Peyer's patch (tissue), 4 donors: ENCODE measurements around the gene CFAP77. TPM values are rescaled to one million over a fixed set of nuclear protein-coding genes. Genes with fewer than 3 reads are reported as not detected.

Source experiments
- DNase-seq, 3 donors: peaks; one replicate each; pipeline ENCODE4 v3.0.0-alpha.2; 2017 to 2019
- H3K27ac ChIP-seq, 4 donors: fragments of 200-600 bp; sonication (generic); one replicate each; pipeline ENCODE4 v1.5.1; 2016 to 2019
- H3K27me3 ChIP-seq, 2 donors: fragments of 200-600 bp; sonication (generic); one replicate each; pipeline ENCODE4 v1.5.1; 2019
- H3K36me3 ChIP-seq, 3 donors: fragments of 200-600 bp; sonication (generic); one replicate each; pipeline ENCODE4 v1.5.1; 2016 to 2019
- H3K4me1 ChIP-seq, 4 donors: fragments of 200-600 bp; sonication (generic); one replicate each; pipeline ENCODE4 v1.5.1; 2016 to 2019
- H3K4me3 ChIP-seq, 4 donors: fragments of 200-600 bp; sonication (generic); 1 replicate in 3 of 4; 2 replicates in 1 of 4; pipeline ENCODE4 v1.5.1; 2016 to 2019; ENCODE audit warnings: mild to moderate bottlenecking in 1 of 4
- H3K9me3 ChIP-seq, 4 donors: fragments of 200-600 bp; sonication (generic); one replicate each; pipeline ENCODE4 v1.5.1; 2016 to 2019; ENCODE audit warnings: mild to moderate bottlenecking in 1 of 4
- CTCF ChIP-seq, 6 experiments: fragments of 450-650 bp in 4 of 6; fragments of 200-600 bp in 2 of 6; sonication (generic) in 1 of 6; IDR thresholded peaks; one replicate each; pipeline ENCODE4 v1.5.1; 2017 to 2019; ENCODE audit warnings: antibody characterized with exemption in 6 of 6, mild to moderate bottlenecking in 3 of 6, moderate library complexity in 1 of 6
- POLR2A ChIP-seq, 2 donors: fragments of 450-650 bp; IDR thresholded peaks; one replicate each; pipeline ENCODE4 v1.5.1; 2017; ENCODE audit warnings: antibody characterized with exemption in 2 of 2, mild to moderate bottlenecking in 2 of 2, moderate library complexity in 2 of 2
- total RNA-seq, 4 donors: library from RNA; depleted of rRNA; stranded (reverse); fragments of >200 nt; gene quantifications; one replicate each; pipeline ENCODE4 v1.1.0, GENCODE V29; 2016

The CFAP77 gene
- total RNA-seq, 4 donors from 2014 or later: not detected

GRCh38 chr9:132547436-132547835 lies 137.4 kb downstream of the CFAP77 start:
- no peaks in the 10 kb centered on the region for H3K9me3 ChIP-seq
- DNase-seq: no peak
- no peak overlapping the region for H3K4me3 ChIP-seq
- no peaks in the 10 kb centered on the region for H3K36me3 ChIP-seq
- no peaks in the 10 kb centered on the region for H3K4me1 ChIP-seq
- H3K27ac ChIP-seq: no peak overlapping the region
- TF ChIP-seq POLR2A (IDR thresholded peaks at IDR 0.05) (no peak), CTCF (IDR thresholded peaks at IDR 0.05) (no peak)
- no peaks in the 10 kb centered on the region for H3K27me3 ChIP-seq

- Histone ChIP-seq H3K36me3 (no peaks in the 10 kb centered on the region), H3K27me3 (no peaks in the 10 kb centered on the region), H3K4me1 (no peaks in the 10 kb centered on the region), H3K27ac (no peak overlapping the region), H3K4me3 (no peak overlapping the region), H3K9me3 (no peaks in the 10 kb centered on the region)
- DNase-seq: no peak
- TF ChIP-seq POLR2A (IDR thresholded peaks at IDR 0.05) (no peak), CTCF (IDR thresholded peaks at IDR 0.05) (no peak)
Measured at GRCh38 chr9:132547976-132548730, 138.1 kb downstream of the CFAP77 start.

GRCh38 chr9:132548751-132549640 lies 139.0 kb downstream of the CFAP77 start:
- H3K36me3 ChIP-seq: no peaks in the 10 kb centered on the region
- H3K4me3 ChIP-seq: no peak overlapping the region
- H3K9me3 ChIP-seq: no peaks in the 10 kb centered on the region
- no peak overlapping the region for H3K27ac ChIP-seq
- DNase-seq: no peak
- TF ChIP-seq CTCF (IDR thresholded peaks at IDR 0.05) (no peak), POLR2A (IDR thresholded peaks at IDR 0.05) (no peak)
- no peaks in the 10 kb centered on the region for H3K27me3 ChIP-seq
- no peaks in the 10 kb centered on the region for H3K4me1 ChIP-seq

- TF ChIP-seq CTCF (IDR thresholded peaks at IDR 0.05) (no peak), POLR2A (IDR thresholded peaks at IDR 0.05) (no peak)
- DNase-seq: no peak
Measured at GRCh38 chr9:132551556-132551955, 141.5 kb downstream of the CFAP77 start.

GRCh38 chr9:132552041-132552440 lies 142.0 kb downstream of the CFAP77 start:
- H3K36me3 ChIP-seq: no peaks in the 10 kb centered on the region
- TF ChIP-seq CTCF (IDR thresholded peaks at IDR 0.05): no peak
- no peak for TF ChIP-seq POLR2A (IDR thresholded peaks at IDR 0.05)
- no peak for DNase-seq
- H3K9me3 ChIP-seq: no peaks in the 10 kb centered on the region
- no peaks in the 10 kb centered on the region for H3K4me1 ChIP-seq
- H3K4me3 ChIP-seq: no peak overlapping the region
- H3K27ac ChIP-seq: no peak overlapping the region
- no peaks in the 10 kb centered on the region for H3K27me3 ChIP-seq

More at GRCh38 chr9:132551556-132551955, 141.5 kb downstream of the CFAP77 start:
- no peaks in the 10 kb centered on the region for H3K4me1 ChIP-seq
- no peak overlapping the region for H3K27ac ChIP-seq
- no peaks in the 10 kb centered on the region for H3K36me3 ChIP-seq
- no peak overlapping the region for H3K4me3 ChIP-seq
- no peaks in the 10 kb centered on the region for H3K9me3 ChIP-seq
- no peaks in the 10 kb centered on the region for H3K27me3 ChIP-seq
